Hepatocyte (in vitro differentiated cells): Measurements from ENCODE around the gene RASA3. TPM values are rescaled to one million over a fixed set of nuclear protein-coding genes. Genes with fewer than 3 reads are reported as not detected.
"Not testable (repeated sequence)": the region's sequence is repeated elsewhere in the genome, so short reads cannot be mapped to it uniquely, and the experiment has no call there.

Source experiments
- DNase-seq: peaks from one replicate; pipeline ENCODE4 v3.0.0-alpha.2; 2016; ENCODE audit warnings: low spot score
- H2AFZ ChIP-seq: fragments of 200-600 bp; sonication (generic); 2 replicates; pipeline ENCODE4 v1.6.0; 2016; ENCODE audit warnings: antibody characterized with exemption, mild to moderate bottlenecking
- H3K27ac ChIP-seq: fragments of 200-600 bp; sonication (generic); 2 replicates; pipeline ENCODE4 v1.5.1; 2016; ENCODE audit warnings: mild to moderate bottlenecking
- H3K27me3 ChIP-seq: fragments of 200-600 bp; sonication (generic); 2 replicates; pipeline ENCODE4 v1.6.1; 2016
- H3K36me3 ChIP-seq: fragments of 200-600 bp; sonication (generic); replicated peaks from 2 replicates; pipeline ENCODE4 v1.5.1; 2016; ENCODE audit warnings: low read depth; ENCODE audit not compliant: insufficient read depth
- H3K4me1 ChIP-seq: fragments of 200-600 bp; sonication (generic); 2 replicates; pipeline ENCODE4 v1.5.1; 2016; ENCODE audit warnings: mild to moderate bottlenecking, moderate library complexity; ENCODE audit not compliant: insufficient read depth
- H3K4me2 ChIP-seq: fragments of 200-600 bp; sonication (generic); 2 replicates; pipeline ENCODE4 v1.6.0; 2016
- H3K4me3 ChIP-seq: fragments of 200-600 bp; sonication (generic); 2 replicates; pipeline ENCODE4 v1.5.1; 2016; ENCODE audit warnings: mild to moderate bottlenecking
- H3K79me2 ChIP-seq: fragments of 200-600 bp; sonication (generic); 2 replicates; pipeline ENCODE4 v1.6.0; 2017; ENCODE audit warnings: mild to moderate bottlenecking
- H3K9me2 ChIP-seq: fragments of 200-600 bp; sonication (generic); replicated peaks from 2 replicates; pipeline ENCODE4 v1.6.0; 2017; ENCODE audit warnings: mild to moderate bottlenecking; ENCODE audit not compliant: insufficient read depth
- H3K9me3 ChIP-seq: fragments of 200-600 bp; sonication (generic); 2 replicates; pipeline ENCODE4 v1.5.1; 2016; ENCODE audit warnings: low read depth, mild to moderate bottlenecking
- H4K20me1 ChIP-seq: fragments of 200-600 bp; sonication (generic); 2 replicates; pipeline ENCODE4 v1.6.0; 2016; ENCODE audit warnings: mild to moderate bottlenecking; ENCODE audit not compliant: insufficient read depth, poor library complexity, severe bottlenecking
- CTCF ChIP-seq: fragments of 200-600 bp; sonication (generic); IDR thresholded peaks from 2 replicates; pipeline ENCODE4 v1.5.1; 2016; ENCODE audit warnings: antibody characterized with exemption, mild to moderate bottlenecking; ENCODE audit not compliant: poor library complexity
- EZH2 ChIP-seq: fragments of 200-600 bp; sonication (generic); IDR thresholded peaks from 2 replicates; pipeline ENCODE4 v1.6.1; 2016; ENCODE audit warnings: antibody characterized with exemption, mild to moderate bottlenecking, borderline replicate concordance
- EZH2phosphoT487 ChIP-seq: fragments of 200-600 bp; sonication (generic); IDR thresholded peaks from one replicate; pipeline ENCODE4 v1.6.1; 2018; ENCODE audit warnings: antibody characterized with exemption, mild to moderate bottlenecking, low read depth, moderate library complexity; ENCODE audit not compliant: unreplicated experiment, severe bottlenecking
- WGBS: methylation state at CpG from one replicate; pipeline ENCODE4 v1.1.6; 2016; ENCODE audit warnings: low lambda C conversion rate; ENCODE audit errors: missing lambda C conversion rate; 5-methylcytosine and 5-hydroxymethylcytosine counted together
- polyA plus RNA-seq: library from polyadenylated mRNA; unstranded; fragments of >200 nt; fragmentation: Nextera tagmentation; extraction: Ambion mirVana; gene quantifications from 2 replicates; pipeline ENCODE4 v1.2.1, GENCODE V29; 2016
- total RNA-seq: library from RNA; depleted of rRNA; stranded (reverse); fragments of >200 nt; gene quantifications from 2 replicates; pipeline ENCODE4 v1.2.3, GENCODE V29; 2014

The RASA3 gene
- total and polyA plus RNA-seq, 2 experiments from 2014 or later: 5.6 to 6.1 TPM

- H3K79me2 ChIP-seq: no peaks in the 10 kb centered on the region
- no peaks in the 10 kb centered on the region for H3K9me3 ChIP-seq
- WGBS: 92% methylated on average over 28 of the region's 28 CpGs
- no peak overlapping the region for H3K4me3 ChIP-seq
- no peaks in the 10 kb centered on the region for H4K20me1 ChIP-seq
- DNase-seq: no peak
- TF ChIP-seq EZH2: no peak
- no peak for TF ChIP-seq EZH2phosphoT487
- TF ChIP-seq CTCF: no peak
- no peaks in the 10 kb centered on the region for H3K9me2 ChIP-seq
- no peak overlapping the region for H2AFZ ChIP-seq
- no peaks in the 10 kb centered on the region for H3K4me1 ChIP-seq
- no peak overlapping the region for H3K27ac ChIP-seq
- H3K4me2 ChIP-seq: no peak overlapping the region
- H3K27me3 ChIP-seq: no peaks in the 10 kb centered on the region
- H3K36me3 ChIP-seq: no peaks in the 10 kb centered on the region
These were observed 19.3 kb upstream of the RASA3 start for GRCh38 chr13:114151565-114152284.

GRCh38 chr13:114151031-114151430, 18.6 kb upstream of the RASA3 start:
- no peaks in the 10 kb centered on the region for H3K4me1 ChIP-seq
- TF ChIP-seq EZH2phosphoT487: no peak
- TF ChIP-seq CTCF: no peak
- no peak for TF ChIP-seq EZH2
- no peak for DNase-seq
- H3K9me2 ChIP-seq: no peaks in the 10 kb centered on the region
- H4K20me1 ChIP-seq: no peaks in the 10 kb centered on the region
- H3K4me2 ChIP-seq: no peak overlapping the region
- no peak overlapping the region for H3K4me3 ChIP-seq
- WGBS: 96% methylated on average over 10 of the region's 10 CpGs
- no peaks in the 10 kb centered on the region for H3K79me2 ChIP-seq
- no peaks in the 10 kb centered on the region for H3K36me3 ChIP-seq
- H2AFZ ChIP-seq: no peak overlapping the region
- H3K9me3 ChIP-seq: no peaks in the 10 kb centered on the region
- H3K27ac ChIP-seq: no peak overlapping the region
- no peaks in the 10 kb centered on the region for H3K27me3 ChIP-seq

GRCh38 chr13:114149774-114150740, 17.6 kb upstream of the RASA3 start:
- WGBS: 84% methylated on average over 12 of the region's 12 CpGs
- Histone ChIP-seq H3K9me3 (no peaks in the 10 kb centered on the region), H3K27ac (no peak overlapping the region), H2AFZ (no peak overlapping the region), H3K4me2 (no peak overlapping the region), H3K4me3 (no peak overlapping the region), H3K9me2 (no peaks in the 10 kb centered on the region), H3K79me2 (no peaks in the 10 kb centered on the region), H3K27me3 (no peaks in the 10 kb centered on the region), H3K4me1 (no peaks in the 10 kb centered on the region), H3K36me3 (no peaks in the 10 kb centered on the region), H4K20me1 (no peaks in the 10 kb centered on the region)
- DNase-seq: no peak
- TF ChIP-seq CTCF (no peak), EZH2phosphoT487 (no peak), EZH2 (no peak)

- not testable (repeated sequence) for H4K20me1 ChIP-seq, H3K4me2 ChIP-seq, DNase-seq, H3K27ac ChIP-seq, H3K4me1 ChIP-seq, H3K36me3 ChIP-seq, H3K4me3 ChIP-seq, H3K9me3 ChIP-seq, H3K27me3 ChIP-seq, H3K79me2 ChIP-seq, H2AFZ ChIP-seq, H3K9me2 ChIP-seq
- WGBS: 95% methylated on average over 12 of the region's 19 CpGs
These were observed 16.5 kb upstream of the RASA3 start for GRCh38 chr13:114148886-114149285.
